Rectal smooth muscle tissue (tissue), 1 donor: ENCODE data around the gene ACTR1B.
A peak's percentile ranks its signal among the peaks of the same experiment; 100 is the strongest.

Source experiments
- H3K27ac ChIP-seq: one replicate; pipeline ENCODE4 v1.7.0; 2013; ENCODE audit warnings: low read depth, low read length, inconsistent platforms
- H3K27me3 ChIP-seq: one replicate; pipeline ENCODE4 v1.7.0; 2013; ENCODE audit warnings: low read length; ENCODE audit not compliant: control insufficient read depth, insufficient read depth
- H3K36me3 ChIP-seq: one replicate; pipeline ENCODE4 v1.7.0; 2013; ENCODE audit warnings: low read length; ENCODE audit not compliant: control insufficient read depth, insufficient read depth
- H3K4me1 ChIP-seq: one replicate; pipeline ENCODE4 v1.7.0; 2013; ENCODE audit warnings: low read length; ENCODE audit not compliant: control insufficient read depth, insufficient read depth
- H3K4me3 ChIP-seq: one replicate; pipeline ENCODE4 v1.7.0; 2013; ENCODE audit warnings: low read length
- H3K9ac ChIP-seq: one replicate; pipeline ENCODE4 v1.7.0; 2013; ENCODE audit warnings: low read length

The ACTR1B gene

DNA sequence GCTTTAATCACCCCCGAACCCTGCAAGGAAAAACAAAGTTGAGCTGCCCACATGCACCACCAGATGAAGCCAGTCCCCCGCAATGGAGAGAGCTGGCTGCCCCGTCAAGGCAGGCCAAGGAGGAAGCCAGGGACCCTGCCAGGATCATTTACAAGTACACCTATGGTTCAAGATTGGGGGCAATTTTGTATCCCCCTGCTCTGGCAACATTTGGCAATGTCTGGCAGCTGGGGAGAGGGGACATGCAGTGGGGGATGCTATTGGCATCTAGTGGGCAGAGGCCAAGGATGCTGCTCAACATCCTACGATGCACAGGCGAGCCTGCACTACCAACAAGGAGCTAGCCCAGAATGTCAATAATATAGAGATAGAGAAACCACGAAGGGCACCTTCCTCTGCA is 1.9 kb downstream of the ACTR1B start:
- Histone ChIP-seq H3K4me3 (peak overlapping the region; percentile 66), H3K36me3 (peaks cover 26% of the 10 kb centered on the region), H3K27ac (no peak overlapping the region), H3K4me1 (peaks cover 13% of the 10 kb centered on the region), H3K9ac (no peak overlapping the region), H3K27me3 (no peaks in the 10 kb centered on the region)

DNA sequence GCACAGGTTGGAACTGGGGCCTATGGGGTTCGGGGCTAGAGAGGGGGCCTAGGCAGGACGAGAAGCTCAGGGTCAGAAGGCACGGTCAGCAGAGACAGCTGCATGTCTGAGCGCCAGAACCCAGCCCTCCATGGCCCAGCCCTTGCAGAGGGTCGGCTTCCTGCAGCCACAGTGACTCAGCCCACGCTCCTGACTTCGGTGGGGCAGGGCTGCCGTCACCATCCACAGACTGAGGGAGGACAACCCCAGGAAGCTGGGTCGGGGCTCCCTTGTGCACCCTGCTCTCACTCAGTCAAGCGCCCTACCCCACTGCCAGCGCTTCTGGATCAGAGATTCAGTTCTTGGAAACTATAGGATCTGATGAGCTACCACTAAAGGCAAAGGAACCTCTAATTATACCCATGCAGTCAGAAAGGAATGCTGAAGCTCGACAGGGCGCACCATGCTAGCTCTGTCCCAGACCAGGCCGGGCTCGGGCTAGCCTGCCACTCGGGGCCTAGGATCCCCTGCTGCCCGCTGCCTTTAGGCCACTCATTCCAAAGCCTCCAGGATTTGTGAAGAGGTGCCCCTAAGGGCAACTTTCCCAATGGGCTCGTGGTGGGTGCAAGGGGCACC is 3.0 kb downstream of the ACTR1B start:
- Histone ChIP-seq H3K4me3 (no peak overlapping the region), H3K27me3 (no peaks in the 10 kb centered on the region), H3K27ac (no peak overlapping the region), H3K4me1 (peaks cover 13% of the 10 kb centered on the region), H3K9ac (no peak overlapping the region), H3K36me3 (peaks cover 30% of the 10 kb centered on the region)

GRCh38 chr2:97660044-97660774 is 3.6 kb downstream of the ACTR1B start:
- Histone ChIP-seq H3K9ac (no peak overlapping the region), H3K4me3 (no peak overlapping the region), H3K27me3 (no peaks in the 10 kb centered on the region), H3K4me1 (peaks cover 13% of the 10 kb centered on the region), H3K27ac (no peak overlapping the region), H3K36me3 (peaks cover 30% of the 10 kb centered on the region)

- H3K9ac ChIP-seq: no peak overlapping the region
- peaks cover 13% of the 10 kb centered on the region for H3K4me1 ChIP-seq
- H3K36me3 ChIP-seq: peaks cover 37% of the 10 kb centered on the region
- no peaks in the 10 kb centered on the region for H3K27me3 ChIP-seq
- H3K27ac ChIP-seq: no peak overlapping the region
- no peak overlapping the region for H3K4me3 ChIP-seq
These were observed 4.4 kb downstream of the ACTR1B start for GRCh38 chr2:97659256-97660043.

- no peak overlapping the region for H3K4me3 ChIP-seq
- H3K9ac ChIP-seq: no peak overlapping the region
- no peaks in the 10 kb centered on the region for H3K27me3 ChIP-seq
- no peak overlapping the region for H3K27ac ChIP-seq
- peaks cover 13% of the 10 kb centered on the region for H3K4me1 ChIP-seq
- H3K36me3 ChIP-seq: peaks cover 39% of the 10 kb centered on the region
These were observed 5.1 kb downstream of the ACTR1B start for GRCh38 chr2:97658691-97659157.

- H3K27me3 ChIP-seq: no peaks in the 10 kb centered on the region
- H3K9ac ChIP-seq: no peak overlapping the region
- H3K27ac ChIP-seq: no peak overlapping the region
- H3K4me3 ChIP-seq: no peak overlapping the region
- peaks cover 13% of the 10 kb centered on the region for H3K4me1 ChIP-seq
- H3K36me3 ChIP-seq: peaks cover 39% of the 10 kb centered on the region
These were observed 5.7 kb downstream of the ACTR1B start for GRCh38 chr2:97657986-97658690.

DNA sequence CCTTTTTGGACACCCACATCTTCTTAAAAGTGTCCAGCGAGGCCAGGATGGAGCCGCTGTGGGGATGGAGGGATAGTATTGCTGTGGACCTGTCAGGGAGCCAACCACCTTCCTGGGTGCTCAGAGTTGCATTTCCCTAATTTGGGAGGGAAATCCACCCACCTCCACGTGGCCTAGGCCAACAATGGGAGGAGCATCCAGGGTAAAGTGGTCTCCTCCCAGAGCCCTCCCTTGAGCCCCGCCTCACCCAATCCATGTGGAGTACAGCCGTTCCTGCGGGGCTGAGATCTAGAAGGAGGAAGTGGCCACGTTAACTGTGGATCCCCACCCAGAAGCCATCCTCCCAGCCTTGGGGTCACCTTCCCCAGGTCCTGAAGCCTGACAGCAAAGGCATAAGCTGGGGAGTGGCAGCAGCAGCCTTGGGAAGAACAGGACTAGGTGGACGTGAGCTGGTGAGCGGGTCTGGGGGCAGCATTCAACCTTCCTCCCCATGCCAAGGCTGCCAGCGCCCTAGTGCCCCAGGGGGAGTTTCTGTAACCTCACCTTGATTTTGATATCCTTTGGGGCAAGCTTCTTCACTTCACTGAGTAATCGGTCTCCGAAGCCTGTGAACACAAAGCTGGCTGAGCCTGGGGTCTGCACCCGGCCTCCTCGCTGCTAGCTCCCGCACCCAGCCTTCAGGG is 6.8 kb downstream of the ACTR1B start:
- Histone ChIP-seq H3K9ac (no peak overlapping the region), H3K36me3 (peaks cover 39% of the 10 kb centered on the region), H3K4me1 (peaks cover 8% of the 10 kb centered on the region), H3K4me3 (no peak overlapping the region), H3K27ac (no peak overlapping the region), H3K27me3 (no peaks in the 10 kb centered on the region)

DNA sequence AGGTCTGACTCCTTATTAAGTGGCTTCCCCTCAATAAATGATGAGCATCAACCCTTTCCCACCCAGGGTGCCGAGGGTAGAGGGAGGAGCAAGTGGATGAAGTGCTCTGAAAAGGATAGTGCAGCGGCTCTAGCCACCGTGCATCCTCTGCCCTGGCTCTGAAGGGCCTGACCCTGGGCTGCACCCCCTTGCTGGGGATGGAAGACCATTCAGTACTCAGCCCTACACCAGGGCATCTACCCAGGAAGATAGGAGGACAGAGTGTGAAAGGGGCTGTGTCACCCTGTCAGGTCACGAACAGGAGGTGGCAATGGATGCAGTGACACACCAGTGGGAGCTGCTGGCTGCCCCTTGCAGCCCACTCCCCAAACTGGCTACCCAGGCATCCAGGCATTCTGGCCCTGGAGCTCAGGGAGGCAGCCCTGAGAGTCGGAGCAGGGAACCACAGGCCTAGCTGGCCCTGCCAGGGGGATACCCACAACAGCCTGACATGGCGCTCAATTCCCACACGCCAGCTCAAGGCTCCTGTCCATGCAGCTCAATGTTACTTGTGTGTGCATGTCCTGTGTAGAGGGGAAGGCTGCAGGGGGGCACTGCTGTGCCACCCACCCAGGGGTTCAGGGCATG is 7.6 kb downstream of the ACTR1B start:
- peaks cover 39% of the 10 kb centered on the region for H3K36me3 ChIP-seq
- no peaks in the 10 kb centered on the region for H3K27me3 ChIP-seq
- H3K9ac ChIP-seq: no peak overlapping the region
- no peak overlapping the region for H3K27ac ChIP-seq
- no peaks in the 10 kb centered on the region for H3K4me1 ChIP-seq
- no peak overlapping the region for H3K4me3 ChIP-seq

- Histone ChIP-seq H3K4me1 (no peaks in the 10 kb centered on the region), H3K36me3 (peaks cover 32% of the 10 kb centered on the region), H3K27ac (no peak overlapping the region), H3K9ac (no peak overlapping the region), H3K4me3 (no peak overlapping the region), H3K27me3 (no peaks in the 10 kb centered on the region)
These were observed 9.1 kb downstream of the ACTR1B start for GRCh38 chr2:97654791-97655190.

DNA sequence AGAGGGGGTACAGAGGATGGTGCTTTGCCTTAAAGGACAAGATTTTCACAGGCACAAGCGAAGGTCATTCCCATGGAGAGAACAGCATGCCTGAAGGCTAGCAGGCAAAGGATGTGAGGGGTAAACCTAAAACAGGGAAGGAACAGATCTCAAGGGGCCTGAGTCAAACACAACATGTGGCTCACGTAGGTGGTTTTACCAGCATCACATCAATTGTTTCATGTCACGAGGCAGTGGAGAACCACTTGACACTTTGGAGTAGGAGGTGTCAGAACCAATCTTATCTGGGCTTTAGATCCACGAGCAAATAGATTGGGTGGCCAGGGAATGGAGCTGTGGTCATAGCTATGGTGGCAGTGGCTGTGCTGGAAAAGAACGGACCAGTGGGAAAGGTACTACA is 9.5 kb downstream of the ACTR1B start:
- no peaks in the 10 kb centered on the region for H3K4me1 ChIP-seq
- no peak overlapping the region for H3K9ac ChIP-seq
- no peak overlapping the region for H3K27ac ChIP-seq
- H3K27me3 ChIP-seq: no peaks in the 10 kb centered on the region
- peaks cover 30% of the 10 kb centered on the region for H3K36me3 ChIP-seq
- H3K4me3 ChIP-seq: no peak overlapping the region

- Histone ChIP-seq H3K36me3 (peaks cover 30% of the 10 kb centered on the region), H3K27ac (no peak overlapping the region), H3K9ac (no peak overlapping the region), H3K4me1 (no peaks in the 10 kb centered on the region), H3K27me3 (no peaks in the 10 kb centered on the region), H3K4me3 (no peak overlapping the region)
These were observed 10.0 kb downstream of the ACTR1B start for GRCh38 chr2:97653874-97654273.
